K562 (cell line): Measurements from ENCODE around the gene CRB2. TPM values are rescaled to one million over a fixed set of nuclear protein-coding genes. Genes with fewer than 3 reads are reported as not detected.
A peak's percentile ranks its signal among the peaks of the same experiment; 100 is the strongest.

Source experiments
- ATAC-seq: fragments of 200-7000 bp; cut with Tn5 transposase; 3 replicates; pipeline ENCODE4 v1.9.1; 2020; ENCODE audit warnings: moderate library complexity
- BruUV-seq: library from RNA; stranded (reverse); fragments of 400-500 nt; replicated peaks from 2 replicates; lab custom pipeline; 2021; lab: Mats Ljungman, UMichigan
- CTCF ChIA-PET: fragments of 300-600 bp; formaldehyde crosslinking; extraction: SDS; loops from one replicate; lab custom pipeline; 2021; ENCODE audit warnings: low intra/inter-chr PET ratio; lab: Yijun Ruan, JAX
- POLR2A ChIA-PET: fragments of 300-600, 350-650 bp; sonication (Branson Sonifier 250); formaldehyde crosslinking; extraction: SDS; loops from one replicate; lab custom pipeline; 2021; ENCODE audit warnings: antibody characterized with exemption, inconsistent platforms; lab: Yijun Ruan, JAX
- DNase-seq, 4 experiments: peaks; one replicate each; pipeline versions ENCODE4 v3.0.0 to v3.0.0-alpha.2; 2011 to 2018; ENCODE audit warnings: low spot score in 3 of 4, mixed read lengths in 3 of 4; ENCODE audit errors: extremely low read depth in 1 of 4
- FAIRE-seq: peaks from 2 replicates; lab custom pipeline; 2011; peaks lifted over from hg19 to GRCh38; lab: Jason Lieb, UNC
- H2AFZ ChIP-seq: 2 replicates; pipeline ENCODE4 v1.6.0; 2011; ENCODE audit warnings: low read depth, low read length, control low read depth, inconsistent platforms
- H3K27ac ChIP-seq: fragments of 200-600 bp; 3 replicates; pipeline ENCODE4 v1.8.0; 2011; ENCODE audit warnings: low read depth, mild to moderate bottlenecking, control low read depth, inconsistent platforms, low read length, moderate library complexity, mixed read lengths; ENCODE audit errors: extremely low read depth
- H3K27me3 ChIP-seq, 2 experiments: fragments of 300-600 bp in 1 of 2; 2 replicates in 1 of 2; 3 replicates in 1 of 2; pipeline versions ENCODE4 v1.6.0 to v1.8.0; 2011; ENCODE audit warnings: inconsistent platforms in 2 of 2, low read length in 2 of 2, mild to moderate bottlenecking in 1 of 2, mixed read lengths in 1 of 2, moderate library complexity in 1 of 2; ENCODE audit not compliant: control insufficient read depth in 2 of 2, insufficient read depth in 2 of 2
- H3K36me3 ChIP-seq: fragments of 300-600 bp; 3 replicates; pipeline ENCODE4 v1.8.0; 2011; ENCODE audit warnings: mild to moderate bottlenecking, low read length, inconsistent platforms; ENCODE audit not compliant: control insufficient read depth, insufficient read depth
- H3K4me1 ChIP-seq, 2 experiments: fragments of 200-600 bp in 1 of 2; replicated peaks in 1 of 2; 2 replicates in 1 of 2; 3 replicates in 1 of 2; pipeline versions ENCODE4 v1.5.1 to v1.8.0; 2011; ENCODE audit warnings: inconsistent platforms in 2 of 2, low read length in 2 of 2, mild to moderate bottlenecking in 1 of 2, mixed read lengths in 1 of 2, moderate library complexity in 1 of 2; ENCODE audit not compliant: control insufficient read depth in 2 of 2, insufficient read depth in 2 of 2
- H3K4me2 ChIP-seq: 2 replicates; pipeline ENCODE4 v1.6.1; 2011; ENCODE audit warnings: low read length, control low read depth, inconsistent platforms, mixed read lengths; ENCODE audit not compliant: insufficient read depth
- H3K4me3 ChIP-seq: fragments of 200-600 bp; sonication (generic), shearing (Covaris generic); 2 replicates; pipeline ENCODE4 v1.5.1; 2016; ENCODE audit warnings: control low read depth, inconsistent platforms
- H3K79me2 ChIP-seq: fragments of 200-600 bp; 3 replicates; pipeline ENCODE4 v1.8.0; 2011; ENCODE audit warnings: low read length, inconsistent platforms; ENCODE audit not compliant: control insufficient read depth, insufficient read depth
- H3K9ac ChIP-seq, 2 experiments: 2 replicates each; pipeline versions ENCODE4 v1.6.0 to v1.6.1; 2011; ENCODE audit warnings: low read depth in 2 of 2, low read length in 2 of 2, control low read depth in 1 of 2, inconsistent platforms in 1 of 2, mild to moderate bottlenecking in 1 of 2, mixed read lengths in 1 of 2; ENCODE audit not compliant: insufficient read depth in 1 of 2
- H3K9me1 ChIP-seq: one replicate; pipeline ENCODE4 v1.6.0; 2011; ENCODE audit warnings: inconsistent platforms, mild to moderate bottlenecking, low read length, moderate library complexity; ENCODE audit not compliant: control insufficient read depth, insufficient read depth
- H3K9me3 ChIP-seq: replicated peaks from 2 replicates; pipeline ENCODE4 v1.5.1; 2011; ENCODE audit warnings: low read depth, low read length, inconsistent platforms; ENCODE audit not compliant: control insufficient read depth, insufficient read depth
- H4K20me1 ChIP-seq: replicated peaks from 2 replicates; pipeline ENCODE4 v1.6.1; 2011; ENCODE audit warnings: low read length, inconsistent platforms, mixed read lengths; ENCODE audit not compliant: control insufficient read depth, insufficient read depth
- BCOR ChIP-seq: fragments of 450-650 bp; IDR thresholded peaks from 2 replicates; pipeline ENCODE4 v1.6.1; 2016
- FOXA1 ChIP-seq: fragments of 450-650 bp; IDR thresholded peaks from 2 replicates; pipeline ENCODE4 v1.6.1; 2016; ENCODE audit warnings: mild to moderate bottlenecking, borderline replicate concordance
- MLLT1 ChIP-seq, 2 experiments: fragments of 450-650 bp; IDR thresholded peaks; 2 replicates each; pipeline ENCODE4 v1.6.1; 2016
- TAL1 ChIP-seq: fragments of 450-650 bp; IDR thresholded peaks from 2 replicates; pipeline ENCODE4 v1.6.1; 2016; ENCODE audit warnings: mild to moderate bottlenecking
- YBX1 ChIP-seq: fragments of 450-650 bp; IDR thresholded peaks from 2 replicates; pipeline ENCODE4 v1.7.1; 2016; ENCODE audit warnings: mild to moderate bottlenecking
- ZFP36 ChIP-seq: fragments of 150-350 bp; IDR thresholded peaks from 2 replicates; pipeline ENCODE4 v1.6.1; 2018; ENCODE audit warnings: low read length, low read depth; ENCODE audit not compliant: partially characterized antibody
- ZNF318 ChIP-seq, 2 experiments: fragments of 450-650 bp; IDR thresholded peaks; 2 replicates each; pipeline ENCODE4 v1.6.1; 2016; ENCODE audit warnings: mild to moderate bottlenecking in 2 of 2, borderline replicate concordance in 1 of 2, low read depth in 1 of 2, moderate library complexity in 1 of 2
- ZNF398 ChIP-seq: fragments of 250-450 bp; sonication (Bioruptor Pico); IDR thresholded peaks from 2 replicates; pipeline ENCODE4 v1.8.0; 2021; ENCODE audit warnings: moderate library complexity, mild to moderate bottlenecking, inconsistent platforms
- ZNF408 ChIP-seq: fragments of 250-450 bp; sonication (Bioruptor Pico); IDR thresholded peaks from 2 replicates; pipeline ENCODE4 v1.4.0; 2020; ENCODE audit warnings: low read depth, mild to moderate bottlenecking, moderate library complexity
- WGBS: fragments of 100-300 bp; shearing (Covaris generic); methylation state at CpG from one replicate; pipeline ENCODE4 v1.1.6; 2016; ENCODE audit warnings: low coverage, mixed read lengths; ENCODE audit not compliant: insufficient coverage; ENCODE audit errors: missing lambda C conversion rate; 5-methylcytosine and 5-hydroxymethylcytosine counted together
- in situ Hi-C: fragments of 300-500 bp; cut with MboI; formaldehyde crosslinking; loops from 4 replicates; pipeline ENCODE4 v1.15.0; 2018; ENCODE audit warnings: inconsistent platforms, mixed read lengths
- intact Hi-C: fragments of 100-400 bp; cut with micrococcal nuclease; formaldehyde crosslinking; loops from 2 replicates; pipeline ENCODE4 v1.14.2; 2022
- polyA plus RNA-seq, 8 experiments: library from polyadenylated mRNA; depleted of rRNA in 4 of 8; stranded (reverse) in 5 of 8; unstranded in 3 of 8; fragments of >200 nt; fragmentation: Nextera tagmentation in 2 of 8; fragmentation: Illumina TruSeq in 1 of 8; extraction: Ambion mirVana in 2 of 8; extraction: Trizol in 1 of 8; gene quantifications; 2 replicates each; pipeline versions ENCODE4 v1.2.1 to v1.2.3, GENCODE V29; 2011 to 2014; ENCODE audit warnings: inconsistent platforms in 1 of 8, missing spikeins in 1 of 8
- total RNA-seq, 7 experiments: library from RNA; depleted of rRNA in 6 of 7; stranded (reverse); fragments of >200 nt in 6 of 7; fragmentation: Illumina TruSeq in 2 of 7; extraction: Trizol in 2 of 7; gene quantifications; 2 replicates each; pipeline versions ENCODE4 v1.2.1 to v1.2.3, GENCODE V29; 2011 to 2021; ENCODE audit warnings: low replicate concordance in 1 of 7

CRB2 gene
- total and polyA plus RNA-seq, 9 of the 15 experiments (the other 6 are each of a cell fraction or from before 2014, with no cell fraction given) = 0.13 to 1.2 (median 0.25) TPM; not detected in 2

- BruUV-seq = no TSS peak
- Histone ChIP-seq H3K4me2 (no peak overlapping the region), H3K79me2 (no peaks in the 10 kb centered on the region), H4K20me1 (no peaks in the 10 kb centered on the region), H2AFZ (no peak overlapping the region), H3K27ac (no peak overlapping the region), H3K27me3 (no peaks in the 10 kb centered on the region), H3K9ac (no peak overlapping the region), H3K4me3 (no peak overlapping the region), H3K4me1 (peaks cover 30 to 43% of the 10 kb centered on the region in 2 experiments), H3K36me3 (no peaks in the 10 kb centered on the region), H3K9me1 (no peaks in the 10 kb centered on the region), H3K9me3 (no peaks in the 10 kb centered on the region)
- DNase-seq (no peak), ATAC-seq (no peak), FAIRE-seq (no peak)
- intact Hi-C loops = no loop called here
- WGBS = 79% methylated on average over 15 of the region's 15 CpGs
- in situ Hi-C loops = no loop called here
- ChIA-PET CTCF (no interaction called here), POLR2A (interaction anchor here (1.3 kb wide), 1 partner anchor 14 kb away, joined by 3 read pairs; no protein-coding TSS in a partner anchor)
- TF ChIP-seq ZNF408 (CRISPR knock-in tag) = no peak
- TF ChIP-seq ZNF318 (IDR thresholded peaks at IDR 0.05; ENCODE audit: borderline replicate concordance in 1 of 2, low read depth in 1 of 2) = no peak
- TF ChIP-seq YBX1 = no peak
- 0 out of 2 replicates have a peak, but pooled peaks have one; percentile 11 for TF ChIP-seq BCOR
- TF ChIP-seq TAL1 = no peak
- no peak for TF ChIP-seq FOXA1
- peak; percentile 60 for TF ChIP-seq ZFP36
- TF ChIP-seq ZNF398 = no peak
- TF ChIP-seq MLLT1 (IDR thresholded peaks at IDR 0.05) = no peak
Observed at GRCh38 chr9:123331346-123332060, 24.5 kb upstream of the CRB2 start.
